Measurements from ENCODE around the gene NFIX. TPM values are rescaled to one million over a fixed set of nuclear protein-coding genes. Genes with fewer than 3 reads are reported as not detected.
"Not testable (repeated sequence)": the region's sequence is repeated elsewhere in the genome, so short reads cannot be mapped to it uniquely, and the experiment has no call there.

NFIX gene
- total RNA-seq, 1 donor from 2014 or later, result 2.6 TPM

GRCh38 chr19:12970070-12970820, 25.0 kb upstream of the NFIX start:
- H3K9me3 Mint-ChIP-seq, result no peaks in the 10 kb centered on the region
- H3K27me3 Mint-ChIP-seq, result no peaks in the 10 kb centered on the region
- DNase-seq (no peak), ATAC-seq (ENCODE audit: low read depth) (no peak)
- ChIA-PET CTCF (no interaction called here), POLR2A (no interaction called here)
- intact Hi-C loops (cut with micrococcal nuclease), result no loop called here
- H3K36me3 Mint-ChIP-seq (ENCODE audit: low read depth), result no peaks in the 10 kb centered on the region
- no peak overlapping the region for H3K4me3 Mint-ChIP-seq
- no peak overlapping the region for H3K27ac Mint-ChIP-seq
- TF ChIP-seq CTCF (IDR thresholded peaks at IDR 0.05), result no peak
- H3K4me1 Mint-ChIP-seq, result peaks cover 3% of the 10 kb centered on the region

- no peak overlapping the region for H3K27ac Mint-ChIP-seq
- no peak for ATAC-seq (ENCODE audit: low read depth)
- POLR2A ChIA-PET, result interaction anchor here (0.7 kb wide), 1 partner anchor 55 kb away, joined by 3 read pairs; no protein-coding TSS in a partner anchor
Observed at GRCh38 chr19:12973236-12973635, 22.0 kb upstream of the NFIX start.

GRCh38 chr19:12974301-12975220, 20.7 kb upstream of the NFIX start:
- Mint-ChIP-seq H3K27me3 (peaks cover 7% of the 10 kb centered on the region), H3K9me3 (no peaks in the 10 kb centered on the region), H3K36me3 (ENCODE audit: low read depth) (no peaks in the 10 kb centered on the region), H3K4me1 (peaks cover 6% of the 10 kb centered on the region), H3K27ac (no peak overlapping the region), H3K4me3 (no peak overlapping the region)
- no peak for DNase-seq
- intact Hi-C loops (cut with micrococcal nuclease), result loop anchor here (5.0 kb wide), 3 partner anchors 223 to 888 kb away; no protein-coding TSS in a partner anchor
- TF ChIP-seq CTCF (IDR thresholded peaks at IDR 0.05), result no peak
- POLR2A ChIA-PET, result interaction anchor here (0.7 kb wide), 1 partner anchor 74 kb away, joined by 4 read pairs; no protein-coding TSS in a partner anchor
- no peak for ATAC-seq (ENCODE audit: low read depth)
- CTCF ChIA-PET, result interaction anchor here (1.0 kb wide), 1 partner anchor 9 kb away, joined by 4 read pairs; no protein-coding TSS in a partner anchor

More at GRCh38 chr19:12973236-12973635, 22.0 kb upstream of the NFIX start:
- no peak for DNase-seq
- CTCF ChIA-PET, result no interaction called here
- Mint-ChIP-seq H3K36me3 (ENCODE audit: low read depth) (no peaks in the 10 kb centered on the region), H3K27me3 (peaks cover 7% of the 10 kb centered on the region), H3K4me1 (peaks cover 5% of the 10 kb centered on the region), H3K4me3 (no peak overlapping the region), H3K9me3 (no peaks in the 10 kb centered on the region)
- intact Hi-C loops (cut with micrococcal nuclease), result no loop called here
- TF ChIP-seq CTCF (IDR thresholded peaks at IDR 0.05), result no peak

- POLR2A ChIA-PET, result interaction anchor here (0.7 kb wide), 1 partner anchor 73 kb away, joined by 4 read pairs; no protein-coding TSS in a partner anchor
- H3K27ac Mint-ChIP-seq, result no peak overlapping the region
- H3K9me3 Mint-ChIP-seq, result no peaks in the 10 kb centered on the region
- CTCF ChIA-PET, result interaction anchor here (1.0 to 5.9 kb wide), 4 partner anchors 9 to 119 kb away, joined by 4 to 106 read pairs (median 54); no protein-coding TSS in a partner anchor
- no peak overlapping the region for H3K4me3 Mint-ChIP-seq
- H3K36me3 Mint-ChIP-seq (ENCODE audit: low read depth), result no peaks in the 10 kb centered on the region
- intact Hi-C loops (cut with micrococcal nuclease), result loop anchor here (5.0 kb wide), 3 partner anchors 222 to 887 kb away; no protein-coding TSS in a partner anchor
- peaks cover 7% of the 10 kb centered on the region for H3K27me3 Mint-ChIP-seq
- TF ChIP-seq CTCF (IDR thresholded peaks at IDR 0.05), result no peak
- H3K4me1 Mint-ChIP-seq, result peaks cover 10% of the 10 kb centered on the region
- ATAC-seq (ENCODE audit: low read depth) (no peak), DNase-seq (no peak)
Observed at GRCh38 chr19:12975221-12975741, 20.0 kb upstream of the NFIX start.

- ChIA-PET CTCF (interaction anchor here (1.6 to 5.9 kb wide), 4 partner anchors 10 to 285 kb away, joined by 5 to 106 read pairs (median 54); no protein-coding TSS in a partner anchor), POLR2A (interaction anchor here (2.4 kb wide), 1 partner anchor 118 kb away, joined by 28 read pairs; no protein-coding TSS in a partner anchor)
- H3K4me3 Mint-ChIP-seq; ATAC-seq (ENCODE audit: low read depth); H3K27ac Mint-ChIP-seq; H3K9me3 Mint-ChIP-seq; H3K27me3 Mint-ChIP-seq; H3K36me3 Mint-ChIP-seq (ENCODE audit: low read depth); DNase-seq: not testable (repeated sequence)
- peaks cover 10% of the 10 kb centered on the region for H3K4me1 Mint-ChIP-seq
- intact Hi-C loops (cut with micrococcal nuclease), result loop anchor here (5.0 kb wide), 3 partner anchors 221 to 886 kb away; no protein-coding TSS in a partner anchor
Observed at GRCh38 chr19:12976109-12976508, 19.2 kb upstream of the NFIX start.

Measured in activated B cell treated with CpG ODN at 0.5 μM for 24 hours (primary cell).